Right renal cortex interstitium (tissue), 3 donors: Measurements from ENCODE around the gene MNT. TPM values are rescaled to one million over a fixed set of nuclear protein-coding genes. Genes with fewer than 3 reads are reported as not detected.

ENCODE experiments used
- DNase-seq, 3 donors: peaks; one replicate each; pipeline ENCODE4 v3.0.0-alpha.2; 2013; ENCODE audit warnings: low read depth in 3 of 3, low spot score in 2 of 3
- polyA plus RNA-seq, 3 donors: library from polyadenylated mRNA; unstranded; fragments of 120-200 nt; gene quantifications; one replicate each; pipeline ENCODE4 v1.2.1, GENCODE V29; 2013; ENCODE audit not compliant: insufficient read length in 3 of 3

MNT gene
- polyA plus RNA-seq, 3 donors = 10.5 to 12.1 (median 10.6) TPM

DNA sequence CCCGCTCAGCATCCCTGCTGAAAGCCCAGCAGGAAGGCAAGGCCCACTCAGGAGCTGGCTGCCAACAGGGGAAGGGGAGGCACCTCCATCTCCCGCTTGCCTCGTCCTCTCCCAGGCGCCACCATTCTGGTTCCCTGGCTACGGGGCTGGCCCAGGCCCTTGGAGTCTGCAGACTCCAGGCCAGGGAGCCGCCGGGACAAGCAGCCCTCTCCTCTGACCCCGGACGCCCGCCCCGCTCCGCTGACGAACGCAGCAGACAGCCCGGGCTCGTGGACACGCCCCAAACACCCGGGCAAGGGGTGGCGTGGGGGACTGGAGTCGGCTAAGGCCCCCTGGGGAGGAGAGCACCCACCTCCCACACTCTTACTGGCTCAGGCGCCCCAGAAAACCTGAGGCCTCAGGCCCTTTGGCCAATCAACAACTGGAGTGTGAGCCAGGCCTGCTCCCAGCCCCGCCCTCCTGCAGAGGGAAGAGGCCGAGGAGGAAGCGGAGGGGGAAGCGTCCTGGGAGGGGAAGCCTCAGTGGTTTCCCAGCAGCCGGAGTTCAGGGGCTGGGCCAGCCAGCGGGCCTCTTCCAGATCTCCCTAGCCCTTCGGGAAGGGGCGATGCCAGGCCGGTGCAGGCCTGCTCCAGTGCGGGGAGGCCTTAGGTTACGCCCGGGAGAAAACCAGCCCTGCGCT lies 4.2 kb downstream of the MNT start:
- DNase-seq = peak; percentile 78 to 86 (median 79)

DNA sequence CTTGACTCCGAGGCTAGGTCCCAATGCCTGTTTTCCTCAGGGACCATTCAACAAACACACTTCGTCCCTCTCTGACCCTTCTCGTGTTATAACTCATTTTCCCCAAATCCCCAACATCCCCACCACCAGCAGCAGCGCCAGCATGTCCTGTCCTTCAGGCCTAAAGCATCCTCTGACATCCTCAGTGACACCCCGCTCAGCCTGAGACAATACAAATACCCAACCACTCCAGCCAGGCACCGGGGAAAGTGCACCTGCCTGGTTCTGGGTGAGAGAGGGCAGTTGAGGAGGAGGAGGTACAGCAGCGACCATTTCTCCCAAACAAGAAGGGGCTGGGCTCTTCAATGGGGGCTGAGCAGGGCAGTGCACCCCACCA lies 4.7 kb downstream of the MNT start:
- DNase-seq = no peak

DNA sequence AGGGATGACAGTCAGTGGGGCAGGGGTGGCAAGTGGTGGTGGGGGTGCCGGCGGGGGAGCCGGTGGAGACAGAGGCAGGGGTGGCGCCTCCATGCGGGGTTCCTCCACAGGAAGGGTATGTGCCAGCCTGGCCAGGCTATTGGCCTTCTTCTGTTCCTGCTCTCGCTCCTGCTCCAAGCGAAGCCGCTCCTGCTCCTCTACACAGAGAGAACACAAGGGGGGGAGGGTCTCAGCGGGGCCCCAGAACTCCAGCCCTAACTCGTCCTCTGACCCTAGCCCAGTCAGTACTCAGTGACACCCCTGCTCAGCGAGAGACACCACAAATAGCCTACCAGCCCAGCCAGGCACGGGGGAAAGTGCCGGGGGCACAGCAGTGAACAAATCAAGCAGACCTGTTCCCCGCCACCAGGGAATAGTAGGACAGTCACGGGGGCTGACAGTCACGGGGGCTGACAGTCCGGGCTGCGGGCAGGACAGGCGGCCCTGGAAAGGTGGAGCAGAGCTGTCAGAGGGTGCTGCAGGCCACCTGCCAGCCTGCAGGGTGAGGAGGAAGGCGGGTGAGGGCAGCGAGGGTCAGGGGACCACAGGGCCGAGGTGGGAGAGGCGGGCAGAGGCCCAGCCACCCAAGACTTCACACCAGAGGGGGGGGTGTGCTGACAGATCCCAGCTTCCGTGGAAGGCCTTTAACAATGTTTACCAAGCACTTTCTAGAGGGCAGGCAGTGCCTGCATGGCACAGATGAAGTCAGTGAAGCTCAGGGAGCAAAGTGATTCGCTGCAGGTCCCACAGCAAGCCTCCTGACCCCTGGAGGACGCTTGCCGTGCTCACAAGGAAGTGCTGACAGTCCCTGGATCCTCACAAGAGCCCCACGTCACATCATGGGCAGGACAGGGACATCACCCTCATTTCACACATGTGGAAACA lies 5.3 kb downstream of the MNT start:
- no peak for DNase-seq

DNA sequence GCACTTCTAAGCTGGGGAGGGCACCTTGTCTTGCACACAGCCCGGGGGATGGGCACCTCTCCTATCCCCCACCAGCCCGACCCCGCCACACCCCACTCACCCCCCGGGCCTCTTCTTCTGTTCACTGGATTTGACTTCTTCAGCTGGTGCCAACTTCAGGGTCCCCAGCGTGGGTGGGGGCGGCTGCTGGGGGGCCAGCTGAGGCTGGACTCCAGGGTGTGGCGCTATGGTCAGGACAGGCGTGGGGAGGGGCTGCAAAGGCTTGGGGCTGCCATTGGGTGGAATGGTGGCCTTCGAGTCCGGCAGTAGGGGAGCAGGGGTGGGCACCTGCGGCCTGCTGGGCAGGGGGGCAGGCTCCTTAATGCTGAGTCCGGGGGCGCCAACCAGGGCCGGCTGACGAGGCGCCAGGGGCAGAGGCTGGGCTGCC lies 6.1 kb downstream of the MNT start:
- no peak for DNase-seq

DNA sequence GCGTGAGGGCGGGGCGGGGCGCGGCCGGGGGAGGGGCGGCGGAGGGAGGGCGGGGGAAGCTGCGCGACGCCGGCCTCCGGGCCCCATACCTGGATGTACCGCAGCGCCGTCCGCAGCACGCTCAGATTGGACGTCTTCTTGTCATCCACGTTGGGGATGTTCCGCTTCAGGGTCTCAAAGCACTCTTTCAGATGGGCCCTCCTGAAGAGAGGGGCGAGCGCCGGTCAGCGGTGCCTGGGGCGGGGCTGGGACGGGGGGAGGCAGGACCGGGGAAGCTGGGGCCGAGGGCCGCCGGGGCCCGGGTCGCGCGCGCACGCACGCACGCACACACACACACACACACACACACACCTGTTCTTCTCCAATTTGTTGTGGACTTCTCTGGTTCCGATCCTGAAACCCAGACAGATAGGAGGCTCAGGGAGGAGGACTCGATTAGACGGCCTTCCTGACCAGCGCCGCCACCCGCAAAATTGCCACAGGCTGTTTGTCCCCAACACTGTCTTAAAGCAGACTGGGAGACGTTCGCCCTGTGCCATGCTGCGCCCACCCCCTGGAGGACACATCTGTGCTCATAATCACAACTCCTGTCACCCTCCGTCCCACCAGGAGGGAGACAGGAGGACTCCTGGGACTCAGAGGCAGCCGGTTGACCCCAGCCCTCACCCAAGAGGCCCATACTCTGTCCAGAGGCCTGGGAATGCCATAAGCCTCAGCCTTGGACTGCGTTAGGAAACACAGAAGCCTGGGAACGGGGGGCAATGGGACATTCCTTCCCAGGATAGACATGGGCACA lies 6.7 kb downstream of the MNT start:
- DNase-seq = no peak

DNA sequence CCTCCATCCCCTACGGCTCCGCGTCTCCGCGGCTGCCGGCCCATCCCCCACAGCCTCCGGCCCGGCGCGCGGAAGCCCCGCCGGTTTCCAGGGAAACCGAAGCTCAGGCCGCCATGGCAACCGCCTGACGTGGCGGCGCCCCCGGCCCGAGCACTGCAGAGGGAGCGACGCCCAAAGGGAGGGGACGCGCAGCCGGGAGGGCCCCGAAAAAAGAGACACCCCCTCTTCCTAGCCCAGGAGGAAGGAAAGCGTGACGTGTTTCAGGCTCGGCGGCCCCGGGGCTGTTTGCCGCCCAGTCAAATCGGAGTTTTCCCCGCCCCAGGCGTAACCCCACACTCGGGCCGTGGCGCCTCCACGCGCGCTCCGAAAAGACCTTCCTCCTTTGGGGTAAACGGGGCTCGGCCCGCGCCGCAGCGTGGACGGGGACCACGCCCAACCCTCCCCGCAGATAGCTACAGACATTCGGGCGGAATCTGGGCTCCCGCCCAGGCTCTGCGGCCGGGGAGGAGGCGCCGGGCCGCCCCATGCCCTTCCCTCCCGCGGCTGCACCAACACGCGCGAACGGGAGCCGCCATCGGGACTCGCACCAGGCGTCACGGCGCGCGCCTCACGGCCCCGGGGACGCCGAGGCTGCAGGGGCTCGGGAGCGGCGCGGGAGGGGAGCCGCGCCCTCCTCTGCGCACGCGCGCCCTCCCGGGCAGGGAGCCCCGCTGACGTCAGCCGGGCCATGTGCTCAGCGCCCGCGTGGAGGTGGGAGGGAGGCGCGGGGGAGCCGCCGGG lies 7.5 kb downstream of the MNT start:
- peak in 1 of 3 donors; percentile 72 for DNase-seq

DNA sequence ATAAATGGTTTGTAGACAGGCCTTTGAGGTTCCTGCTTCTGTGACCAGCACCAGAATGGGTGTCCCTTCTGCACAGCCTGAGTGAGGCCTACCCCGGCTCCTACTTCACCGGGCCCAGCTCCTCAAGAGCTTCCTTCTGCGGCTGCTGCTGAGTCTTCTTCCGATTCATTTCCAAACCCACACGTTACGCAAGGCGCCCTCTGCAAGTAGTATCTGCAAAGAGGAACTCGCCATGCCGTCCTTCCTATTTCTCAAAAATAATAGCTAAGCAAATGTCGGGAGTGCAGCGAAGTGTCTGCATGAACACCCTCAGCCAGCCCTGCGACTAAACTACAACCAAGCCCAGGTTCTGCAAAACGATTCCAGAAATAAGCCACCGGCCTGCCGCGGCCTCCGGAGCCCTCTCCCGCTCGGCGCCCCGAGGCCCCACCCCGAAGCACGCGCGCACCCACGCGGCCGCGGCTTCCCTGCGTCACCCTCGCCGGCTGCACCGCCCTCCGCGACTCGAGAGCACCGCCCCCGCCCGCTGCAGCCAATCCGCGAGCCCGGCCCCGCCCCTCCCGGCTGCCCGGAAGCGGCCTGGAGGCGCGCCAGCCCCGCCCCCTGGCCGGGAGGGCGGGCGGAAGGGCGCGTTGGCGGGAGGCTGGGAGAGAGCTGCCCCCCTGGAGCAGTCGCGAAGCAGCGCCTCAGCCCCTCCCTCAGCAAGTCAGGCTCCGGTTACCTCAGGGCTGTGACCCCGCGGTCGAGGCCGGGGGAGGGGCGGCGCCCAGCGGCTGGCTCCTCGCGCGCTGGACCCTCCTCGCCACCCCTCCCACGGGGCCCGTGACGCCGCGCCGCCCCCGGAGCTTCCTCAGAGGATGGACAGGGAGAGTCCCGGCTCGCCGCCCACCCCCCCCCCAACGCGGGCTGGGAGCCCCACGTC lies 8.3 kb downstream of the MNT start:
- peak in 2 of 3 donors; percentile 91 for DNase-seq

DNA sequence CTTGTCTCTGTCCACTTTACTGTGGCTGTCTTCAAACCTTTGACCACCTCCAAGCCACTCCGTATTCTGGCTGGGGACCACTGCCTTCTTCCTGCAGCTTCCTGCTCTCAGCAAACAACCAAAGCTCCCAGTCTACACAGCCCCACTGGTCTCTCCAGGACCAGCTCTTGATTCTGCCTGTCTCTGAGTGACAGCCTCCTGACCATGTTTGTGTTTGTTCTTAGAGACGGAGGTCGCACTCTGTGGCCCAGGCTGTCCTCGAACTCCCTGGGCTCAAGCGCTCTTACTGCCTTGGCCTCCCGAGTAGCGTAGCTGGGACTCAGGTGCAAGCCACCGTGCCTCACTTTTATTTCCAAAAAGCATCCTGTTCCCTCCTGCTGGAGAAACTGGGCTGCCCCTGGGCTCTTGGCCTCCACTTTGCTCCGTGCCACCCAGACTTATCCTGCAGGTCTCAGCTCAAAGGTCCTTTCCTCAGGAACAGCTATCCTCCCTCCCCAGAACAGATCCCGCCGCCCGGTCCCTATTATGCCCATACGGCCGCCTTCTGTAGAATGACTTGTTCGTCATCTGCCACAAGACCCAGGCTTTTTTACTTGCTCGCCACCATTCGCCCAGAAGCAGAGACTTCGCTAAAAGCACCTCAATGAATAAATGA lies 9.1 kb downstream of the MNT start:
- no peak for DNase-seq

DNA sequence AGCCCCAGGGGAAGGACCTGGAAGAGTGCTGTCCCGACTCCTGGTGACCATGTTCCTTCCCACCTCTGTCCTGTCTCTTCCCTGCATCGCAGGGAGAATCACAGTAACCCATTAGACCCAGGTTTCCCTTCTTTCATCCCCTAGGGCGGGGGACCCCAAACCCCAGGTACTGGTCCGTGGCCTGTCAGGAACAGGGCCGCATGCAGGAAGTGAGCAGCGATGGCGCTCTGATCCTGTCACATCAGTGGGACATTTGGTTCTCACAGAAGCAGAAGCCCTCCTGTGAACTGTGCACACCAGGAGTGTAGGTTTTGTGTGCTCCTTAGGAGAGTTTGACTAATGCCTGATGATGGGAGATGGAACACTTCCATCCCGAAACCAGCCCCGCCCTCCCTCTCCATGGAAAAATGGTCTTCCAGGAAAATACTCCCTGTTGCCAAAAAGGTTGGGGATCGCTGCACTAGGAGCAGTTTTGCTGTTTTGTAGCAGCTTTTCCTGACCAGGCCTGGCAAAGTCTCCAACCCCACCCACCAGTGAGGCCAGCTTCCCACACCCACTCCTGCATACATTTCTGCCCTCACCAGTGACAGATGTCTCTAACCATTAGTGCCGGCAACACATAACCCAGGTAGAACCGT lies 10.5 kb downstream of the MNT start:
- DNase-seq = no peak

DNA sequence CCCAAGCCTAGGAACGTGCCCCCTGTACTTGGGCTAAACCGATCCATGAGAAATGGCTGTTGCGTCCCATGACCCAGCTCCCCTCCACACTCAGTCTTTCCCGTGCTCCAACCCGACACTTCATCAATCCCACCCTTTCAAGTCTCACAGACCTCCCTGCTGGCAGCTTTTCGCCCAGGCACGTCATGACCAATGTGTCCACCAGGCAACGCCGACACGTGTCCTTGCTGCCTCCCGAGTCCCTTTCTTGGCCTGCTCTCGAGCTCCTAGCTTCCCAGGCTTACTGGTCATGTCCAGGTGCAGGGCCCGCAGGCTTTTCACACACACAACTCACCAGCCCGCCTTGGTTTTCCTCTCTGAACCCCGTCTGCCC lies 12.2 kb downstream of the MNT start:
- no peak for DNase-seq

DNA sequence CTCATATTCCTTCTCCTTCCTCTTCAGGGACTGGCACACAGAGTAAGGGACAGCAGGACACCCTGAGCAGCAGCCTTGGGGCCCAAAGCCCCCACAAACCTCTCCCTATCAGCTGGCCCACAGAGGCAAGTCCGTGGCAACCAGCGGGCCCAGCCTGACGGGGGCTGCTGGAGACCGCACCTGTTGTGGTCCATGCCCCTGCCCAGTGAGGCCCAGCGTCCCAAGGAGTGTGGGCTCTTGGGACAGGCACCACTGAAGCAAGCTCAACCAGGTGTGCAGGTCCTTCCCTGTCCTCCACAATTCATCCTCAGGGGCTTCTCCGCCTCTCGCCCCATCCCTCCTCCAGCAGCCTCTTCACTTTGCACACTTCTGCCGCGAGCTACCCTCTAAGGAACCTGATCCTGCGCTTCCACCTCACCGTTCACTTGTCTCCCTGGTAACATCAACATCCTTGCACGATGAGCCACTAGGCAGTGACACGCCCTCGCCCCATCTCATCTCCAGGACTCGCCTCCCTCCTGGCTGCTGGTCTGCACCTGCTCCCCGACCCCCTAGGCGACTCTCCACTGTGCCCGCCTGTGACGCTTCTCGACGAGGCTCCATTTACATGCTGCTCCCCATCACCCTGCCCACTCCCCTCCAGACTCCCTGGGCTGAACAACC lies 12.7 kb downstream of the MNT start:
- no peak for DNase-seq

DNA sequence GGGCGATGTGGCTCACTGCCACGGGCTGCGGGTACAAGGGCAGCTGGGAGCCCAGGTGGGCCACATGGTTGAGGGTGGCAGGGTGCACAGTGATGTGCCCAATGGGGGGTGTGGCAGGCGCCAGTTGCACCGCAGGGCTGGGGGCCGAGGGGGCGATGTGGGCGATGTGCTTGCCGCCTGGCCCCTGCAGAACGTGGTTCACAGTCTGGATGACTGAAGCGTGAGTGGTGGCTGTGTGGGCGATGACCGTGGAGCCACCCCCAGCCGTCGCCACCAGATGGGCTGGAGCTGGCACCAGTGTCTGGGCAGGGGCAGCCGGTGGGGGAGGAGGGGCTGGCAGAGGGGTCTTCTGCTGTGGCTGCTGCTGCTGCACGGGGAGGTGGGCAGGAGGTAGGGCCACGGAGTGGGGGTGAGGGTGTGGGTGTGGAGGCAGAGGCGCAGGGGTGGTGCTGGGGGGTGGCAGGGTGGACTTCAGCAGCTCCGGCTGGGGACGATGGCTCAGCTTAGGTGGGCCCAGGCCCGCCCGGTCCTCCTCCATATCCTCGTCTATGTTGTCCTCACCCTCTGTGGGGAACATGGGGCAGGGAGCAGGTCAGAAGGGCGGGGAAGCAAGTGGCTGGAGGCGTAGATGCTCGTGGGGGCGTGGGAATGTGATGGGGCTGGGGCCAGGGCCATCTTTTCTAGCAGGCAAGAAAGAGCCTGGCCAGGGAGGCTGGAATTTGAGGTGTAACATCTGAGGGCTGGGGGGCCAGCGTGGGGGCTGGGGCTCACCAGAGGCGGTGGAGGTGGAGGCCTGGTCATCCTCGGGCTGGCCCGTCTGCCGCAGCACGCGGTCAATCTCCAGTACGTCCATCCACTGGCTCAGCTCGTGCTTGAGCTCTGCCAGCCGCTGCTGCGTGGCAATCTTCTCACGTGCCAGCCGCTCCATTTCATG lies 13.5 kb downstream of the MNT start:
- no peak for DNase-seq

DNA sequence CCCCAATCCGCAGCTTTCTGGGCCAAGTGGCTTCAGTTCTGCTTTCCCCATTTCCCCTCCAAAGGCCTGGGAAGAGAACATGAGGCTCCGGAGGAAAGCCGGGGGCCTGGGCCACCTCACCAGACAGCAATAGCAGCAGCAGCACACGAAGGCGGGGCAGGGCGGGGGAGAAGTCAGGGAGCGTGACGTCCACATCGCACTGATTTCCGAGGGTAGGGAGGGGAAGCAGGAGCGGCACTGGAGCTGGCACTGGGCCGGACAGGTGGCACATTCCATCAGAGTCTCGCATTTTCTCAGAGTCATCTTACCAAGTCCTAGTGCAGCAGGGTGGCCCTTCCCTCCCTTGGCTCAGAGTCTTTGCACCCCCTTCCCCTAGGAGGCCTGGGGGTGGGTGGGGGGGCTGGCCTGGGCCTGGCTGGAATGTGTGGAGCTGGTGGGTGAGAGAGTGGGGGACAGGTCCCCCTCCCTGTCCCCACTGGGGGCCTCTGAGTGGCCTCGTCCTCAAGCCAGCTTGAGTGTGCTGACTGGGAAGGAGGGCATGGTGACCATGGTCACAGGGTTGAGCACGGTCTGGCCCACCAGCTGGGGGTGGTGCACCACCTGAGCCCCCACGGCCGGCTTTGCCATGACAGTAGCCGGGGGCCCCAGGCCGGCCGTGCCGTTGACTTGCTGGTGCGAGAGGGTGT lies 14.3 kb downstream of the MNT start:
- peak in 2 of 3 donors; percentile 58 to 62 for DNase-seq

DNA sequence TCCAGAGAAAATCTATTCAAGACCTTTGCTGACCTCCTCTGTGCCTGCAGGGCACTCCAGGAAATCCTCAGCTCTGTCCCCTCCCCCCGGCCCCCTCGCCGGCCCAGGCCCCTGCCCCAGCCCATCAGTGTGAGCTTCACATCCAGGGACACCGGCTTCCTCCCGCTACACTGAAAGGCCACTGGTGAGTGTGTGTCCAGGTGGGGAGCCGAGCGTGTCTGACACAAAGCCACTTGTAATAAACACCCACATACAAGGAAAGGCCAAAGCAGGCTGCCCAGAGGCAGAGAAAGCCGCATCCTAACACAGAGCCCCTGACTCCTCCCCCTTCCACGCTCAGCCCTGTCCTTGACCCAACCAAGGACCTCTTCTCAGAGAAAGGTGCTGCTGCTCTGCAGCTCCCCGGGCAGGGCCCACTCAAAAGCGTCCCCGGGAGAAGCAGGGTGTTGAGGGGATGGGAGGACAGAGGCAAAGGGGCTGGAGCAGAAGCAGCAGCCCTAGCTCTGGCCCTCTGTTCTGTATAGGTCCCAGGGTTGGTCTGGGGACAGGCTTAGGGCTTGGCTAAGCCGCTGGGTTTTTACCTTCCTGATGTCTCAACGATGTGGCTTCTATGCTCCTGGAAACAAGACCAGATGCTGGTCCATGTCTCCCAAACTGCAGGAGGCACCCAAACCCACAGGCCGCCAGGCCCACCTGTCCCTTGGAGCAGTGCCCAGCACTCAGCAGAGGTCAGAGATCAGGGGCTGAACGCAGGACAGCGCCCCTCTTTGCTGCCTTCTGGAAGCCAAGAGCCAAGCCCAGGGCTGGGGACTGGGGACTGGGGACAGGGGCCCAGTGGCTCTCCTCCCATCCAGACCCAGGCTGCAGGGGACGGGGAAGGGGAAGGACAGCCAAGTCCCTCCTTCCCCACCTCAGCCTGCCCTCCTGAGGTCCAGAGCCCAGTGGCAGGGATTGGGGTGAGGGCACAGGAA lies 15.3 kb downstream of the MNT start:
- DNase-seq = no peak
